Limb (tissue), 2 donors: Measurements from ENCODE around the gene TCP11X2.
"Not testable (repeated sequence)": the region's sequence is repeated elsewhere in the genome, so short reads cannot be mapped to it uniquely, and the experiment has no call there.

Experiments
- DNase-seq, 2 donors: peaks; one replicate each; pipeline ENCODE4 v3.0.0-alpha.2; 2016; ENCODE audit errors: extremely low spot score in 2 of 2

TCP11X2 gene

DNA sequence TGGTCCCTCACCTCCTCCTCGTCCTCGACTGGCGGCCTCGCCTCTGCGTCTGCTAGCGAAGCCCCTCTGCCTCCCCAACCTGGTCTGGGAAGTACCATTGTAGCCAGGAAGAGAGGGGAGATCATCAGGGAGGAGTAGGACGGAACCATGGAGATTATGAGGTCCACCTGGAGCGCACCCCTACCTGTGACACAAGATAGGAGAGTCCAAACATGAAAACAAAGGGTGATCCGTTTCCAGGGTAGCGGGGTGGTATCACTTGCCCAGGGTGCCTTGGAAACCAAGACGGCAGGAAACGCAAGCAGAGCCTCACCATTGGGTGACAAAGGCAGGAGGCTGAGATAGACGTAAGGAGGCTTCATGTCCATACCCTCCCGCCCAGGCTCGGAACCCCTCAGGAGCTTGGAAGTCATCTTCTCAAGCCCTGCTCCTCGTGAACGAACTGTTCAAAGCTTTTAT, at the start of gene TCP11X2:
TSS of gene TCP11X2 (minus strand) at position 51 of the 459 bp plus-strand sequence.
- not testable (repeated sequence) for DNase-seq

DNA sequence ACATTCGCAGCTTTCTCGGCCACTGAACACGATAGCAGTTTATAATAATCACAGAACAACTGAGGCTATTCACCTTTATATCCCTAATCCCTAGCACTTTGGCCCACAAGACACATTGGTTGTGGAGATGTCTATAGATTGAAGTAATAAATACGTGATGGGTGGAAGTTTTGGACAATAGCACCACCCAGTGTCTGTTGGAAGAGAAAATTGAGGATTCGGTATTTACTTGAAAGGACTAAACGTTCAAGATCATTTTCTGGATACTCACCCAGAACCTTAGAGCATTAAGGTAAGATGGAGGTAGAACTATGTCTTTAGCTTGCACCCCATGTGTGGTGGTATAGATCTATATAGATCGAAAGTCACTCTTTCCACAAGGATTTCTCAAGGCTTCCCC, 45.7 kb upstream of the TCP11X2 start:
- DNase-seq = peak in 1 of 2 donors; percentile 3

GRCh38 chrX:102515975-102516941, 44.6 kb upstream of the TCP11X2 start, which contains the start of gene TMSB15A:
TSS of gene TMSB15A (minus strand) at chrX:102516739.
- peak; percentile 64 to 88 for DNase-seq

DNA sequence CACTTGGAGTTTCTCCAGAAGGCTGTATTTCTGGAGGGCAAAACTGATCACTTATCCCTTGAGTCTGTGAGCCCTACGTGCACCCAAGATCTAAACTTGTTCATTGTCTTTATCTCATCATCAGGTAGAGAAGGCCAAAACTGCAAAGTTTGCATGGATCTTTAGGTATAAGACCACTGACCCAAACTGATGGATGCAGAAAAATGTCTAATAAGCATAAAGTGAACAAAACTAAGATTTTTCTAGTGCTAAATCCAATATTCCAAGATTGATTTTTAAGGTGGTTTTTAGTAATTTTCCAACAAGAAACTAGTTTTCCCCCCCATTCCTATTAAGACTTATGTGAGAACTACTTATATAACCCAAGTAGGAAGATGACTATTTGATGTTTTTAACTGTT, 42.9 kb upstream of the TCP11X2 start:
- no peak for DNase-seq

GRCh38 chrX:102498732-102499131, 27.1 kb upstream of the TCP11X2 start:
- no peak for DNase-seq

DNA sequence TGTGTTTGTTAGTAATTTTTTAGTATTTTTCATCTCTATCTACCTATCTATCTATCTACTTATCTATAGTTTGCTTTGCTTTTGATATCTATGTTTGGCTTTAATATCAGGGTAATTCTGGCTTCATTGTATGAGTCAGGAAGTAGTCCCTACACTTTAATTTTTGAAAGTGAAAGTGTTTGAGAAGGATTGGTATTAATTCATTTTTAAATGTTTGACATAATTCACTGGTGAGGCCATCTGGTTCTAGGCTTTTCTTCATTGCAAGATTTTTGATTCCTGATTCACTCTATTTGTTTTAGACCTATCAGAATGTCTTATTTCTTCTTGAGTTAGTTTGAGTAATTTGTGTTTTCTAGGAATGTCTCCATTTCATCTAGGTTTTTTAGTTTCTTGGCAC, 20.2 kb upstream of the TCP11X2 start:
- DNase-seq = no peak

GRCh38 chrX:102478765-102479164, 7.2 kb upstream of the TCP11X2 start:
- DNase-seq = not testable (repeated sequence)

DNA sequence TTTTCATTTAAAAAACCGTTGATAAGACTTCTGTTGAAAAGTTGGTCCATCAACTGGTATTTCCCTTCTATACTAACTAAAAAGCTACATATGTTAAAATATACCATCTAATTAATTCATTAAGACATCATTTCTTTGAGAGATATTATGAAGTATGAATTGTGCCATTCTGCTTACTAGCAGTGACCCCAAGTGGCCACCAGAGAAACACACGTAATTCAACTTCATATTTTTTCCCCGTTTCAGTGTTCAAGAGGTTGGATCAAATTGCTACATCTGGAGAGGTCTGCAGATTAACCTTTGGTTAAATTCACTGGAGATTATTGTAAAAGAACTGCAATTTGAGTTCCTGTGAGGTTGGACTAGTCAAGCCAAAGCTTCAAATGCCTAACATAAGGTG, 1.4 kb downstream of the TCP11X2 start:
- not testable (repeated sequence) for DNase-seq

DNA sequence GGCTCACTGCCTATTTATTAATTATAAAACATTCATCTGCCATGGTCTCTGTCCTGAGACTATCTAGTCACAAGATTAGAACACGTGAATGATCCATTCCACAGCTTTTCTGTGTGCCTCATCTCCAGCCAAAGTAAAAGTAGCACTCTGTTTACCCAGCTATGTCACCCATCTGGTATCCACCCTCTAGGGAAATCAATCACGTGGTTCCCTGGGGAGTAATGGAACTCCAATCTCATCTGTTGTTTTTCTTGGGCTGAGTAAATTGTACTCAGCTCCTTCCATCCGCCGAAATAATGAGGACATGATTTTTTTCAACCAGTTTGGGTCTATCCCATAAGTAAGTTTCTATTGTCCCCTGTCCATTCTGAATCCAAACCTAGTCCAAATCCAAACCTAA, 13.0 kb downstream of the TCP11X2 start:
- DNase-seq = not testable (repeated sequence)

DNA sequence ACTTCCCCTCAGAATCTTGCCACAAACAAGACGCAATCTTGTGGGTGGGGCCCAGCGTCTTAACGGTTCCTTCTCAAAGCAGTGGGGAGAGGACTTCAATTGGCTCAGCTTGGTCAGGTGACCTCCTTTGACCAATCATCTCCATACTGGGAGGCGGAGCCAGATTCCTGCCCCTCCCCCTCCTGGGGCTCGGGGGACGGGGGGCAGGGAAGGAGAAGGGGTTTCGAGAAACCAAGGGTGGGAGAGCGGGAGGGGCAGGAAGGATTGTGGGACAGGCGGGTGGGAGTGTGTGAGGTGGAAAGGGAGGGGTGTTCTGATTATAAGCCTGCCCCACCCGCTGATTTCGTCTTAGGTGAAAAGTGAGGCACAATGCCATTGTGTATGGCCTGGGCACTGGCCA, 31.7 kb downstream of the TCP11X2 start, which contains the start of gene NXF2B:
TSS of gene NXF2B (minus strand) at position 101 of the 400 bp plus-strand sequence. CDS start 59,972 bp downstream, outside the sequence.
- DNase-seq = not testable (repeated sequence)

GRCh38 chrX:102414493-102414892, 57.1 kb downstream of the TCP11X2 start:
- not testable (repeated sequence) for DNase-seq
